ENCODE data around the gene ITGA1. TPM values are rescaled to one million over a fixed set of nuclear protein-coding genes. Genes with fewer than 3 reads are reported as not detected.

Gene ITGA1
- total RNA-seq, 1 donor from 2014 or later: 42.7 TPM

DNA sequence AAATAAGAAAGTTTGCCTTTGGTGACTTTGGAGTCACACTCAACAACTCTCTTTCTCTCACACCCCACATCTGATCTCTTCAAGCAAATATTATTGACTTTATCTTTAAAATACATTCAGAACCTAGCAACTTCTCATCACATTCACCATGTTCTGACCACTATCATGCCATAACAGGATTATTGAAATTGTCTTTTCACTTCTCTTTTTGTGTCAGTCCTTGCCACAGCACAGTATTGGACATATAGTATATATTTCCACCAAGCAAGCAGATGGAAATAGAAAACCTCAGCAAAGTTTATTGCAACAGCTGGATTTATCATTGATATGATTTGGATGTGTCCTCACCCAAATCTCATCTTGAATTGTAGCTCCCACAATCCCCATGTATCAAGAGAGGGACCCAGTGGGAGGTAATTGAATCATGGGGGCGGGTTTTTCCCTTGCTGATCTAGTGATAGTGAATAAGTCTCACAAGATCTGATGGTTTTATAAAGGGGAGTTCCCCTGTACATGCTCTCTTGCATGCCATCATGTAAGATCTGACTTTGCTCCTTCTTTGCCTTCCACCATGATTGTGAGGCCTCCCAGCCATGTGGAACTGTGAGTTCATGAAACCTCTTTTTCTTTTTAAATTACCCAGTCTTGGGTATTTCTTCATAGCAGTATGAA, 26.9 kb upstream of the ITGA1 start:
- Histone ChIP-seq H3K27ac (no peak overlapping the region), H3K36me3 (no peaks in the 10 kb centered on the region), H3K4me1 (no peaks in the 10 kb centered on the region), H3K9me3 (no peaks in the 10 kb centered on the region), H3K27me3 (no peaks in the 10 kb centered on the region), H3K4me3 (no peak overlapping the region)
- no peak for DNase-seq (ENCODE audit: extremely low spot score in 2 of 2)
- TF ChIP-seq POLR2A (IDR thresholded peaks at IDR 0.05) (no peak), CTCF (IDR thresholded peaks at IDR 0.05) (no peak), POLR2AphosphoS5 (IDR thresholded peaks at IDR 0.05; ENCODE audit: insufficient read depth in 1 of 2, low read depth in 1 of 2) (no peak)
- intact Hi-C loops (cut with DNase I): no loop called here

- DNase-seq (ENCODE audit: extremely low spot score in 2 of 2): no peak
- no peaks in the 10 kb centered on the region for H3K27me3 ChIP-seq
- no peak overlapping the region for H3K4me3 ChIP-seq
- no peaks in the 10 kb centered on the region for H3K4me1 ChIP-seq
- H3K27ac ChIP-seq: no peak overlapping the region
- intact Hi-C loops (cut with DNase I): no loop called here
- H3K9me3 ChIP-seq: no peaks in the 10 kb centered on the region
- TF ChIP-seq POLR2A (IDR thresholded peaks at IDR 0.05) (no peak), CTCF (IDR thresholded peaks at IDR 0.05) (no peak), POLR2AphosphoS5 (IDR thresholded peaks at IDR 0.05; ENCODE audit: insufficient read depth in 1 of 2, low read depth in 1 of 2) (no peak)
- no peaks in the 10 kb centered on the region for H3K36me3 ChIP-seq
These were observed 20.4 kb upstream of the ITGA1 start for GRCh38 chr5:52767217-52767743.

GRCh38 chr5:52767766-52768480, 19.8 kb upstream of the ITGA1 start:
- no peaks in the 10 kb centered on the region for H3K27me3 ChIP-seq
- no peaks in the 10 kb centered on the region for H3K9me3 ChIP-seq
- no peaks in the 10 kb centered on the region for H3K4me1 ChIP-seq
- no peaks in the 10 kb centered on the region for H3K36me3 ChIP-seq
- DNase-seq (ENCODE audit: extremely low spot score in 2 of 2): no peak
- no peak overlapping the region for H3K27ac ChIP-seq
- intact Hi-C loops (cut with DNase I): no loop called here
- no peak for TF ChIP-seq POLR2A (IDR thresholded peaks at IDR 0.05)
- H3K4me3 ChIP-seq: no peak overlapping the region

DNA sequence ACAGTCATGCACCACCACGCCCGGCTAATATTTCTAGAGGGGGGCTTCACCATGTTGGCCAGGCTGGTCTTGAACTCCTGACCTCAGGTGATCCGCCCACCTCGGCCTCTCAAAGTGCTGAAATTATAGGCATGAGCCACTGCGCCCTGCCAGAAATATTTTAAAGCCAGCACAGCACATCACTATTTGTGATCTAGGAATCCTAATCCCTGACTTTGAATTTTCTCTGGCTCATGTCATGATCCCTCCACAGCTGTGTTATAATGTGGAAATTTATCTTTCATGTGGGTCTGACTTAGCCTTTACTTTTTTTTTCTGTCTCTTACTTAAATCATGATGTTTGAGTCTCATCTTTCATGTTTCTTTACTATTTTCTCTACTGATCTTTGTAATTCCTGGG, 18.7 kb upstream of the ITGA1 start:
- intact Hi-C loops (cut with DNase I): no loop called here
- TF ChIP-seq CTCF (IDR thresholded peaks at IDR 0.05) (no peak), POLR2AphosphoS5 (IDR thresholded peaks at IDR 0.05; ENCODE audit: insufficient read depth in 1 of 2, low read depth in 1 of 2) (no peak), POLR2A (IDR thresholded peaks at IDR 0.05) (no peak)
- H3K27ac ChIP-seq: no peak overlapping the region
- H3K27me3 ChIP-seq: no peaks in the 10 kb centered on the region
- no peaks in the 10 kb centered on the region for H3K9me3 ChIP-seq
- no peak overlapping the region for H3K4me3 ChIP-seq
- no peak for DNase-seq (ENCODE audit: extremely low spot score in 2 of 2)
- no peaks in the 10 kb centered on the region for H3K36me3 ChIP-seq
- H3K4me1 ChIP-seq: no peaks in the 10 kb centered on the region

GRCh38 chr5:52770287-52770939, 17.3 kb upstream of the ITGA1 start:
- Histone ChIP-seq H3K27me3 (no peaks in the 10 kb centered on the region), H3K27ac (no peak overlapping the region), H3K4me1 (no peaks in the 10 kb centered on the region), H3K9me3 (no peaks in the 10 kb centered on the region), H3K4me3 (no peak overlapping the region), H3K36me3 (no peaks in the 10 kb centered on the region)
- intact Hi-C loops (cut with DNase I): no loop called here
- no peak for DNase-seq (ENCODE audit: extremely low spot score in 2 of 2)
- TF ChIP-seq CTCF (IDR thresholded peaks at IDR 0.05): no peak
- no peak for TF ChIP-seq POLR2AphosphoS5 (IDR thresholded peaks at IDR 0.05; ENCODE audit: insufficient read depth in 1 of 2, low read depth in 1 of 2)
- TF ChIP-seq POLR2A (IDR thresholded peaks at IDR 0.05): no peak

Measured in vagina (tissue), 2 donors.